ENCODE data around the gene TEX35. TPM values are rescaled to one million over a fixed set of nuclear protein-coding genes. Genes with fewer than 3 reads are reported as not detected.

Gene TEX35
- total and polyA plus RNA-seq, 10 of the 15 experiments (the other 5 are each of a cell fraction or from before 2014, with no cell fraction given), result not detected

DNA sequence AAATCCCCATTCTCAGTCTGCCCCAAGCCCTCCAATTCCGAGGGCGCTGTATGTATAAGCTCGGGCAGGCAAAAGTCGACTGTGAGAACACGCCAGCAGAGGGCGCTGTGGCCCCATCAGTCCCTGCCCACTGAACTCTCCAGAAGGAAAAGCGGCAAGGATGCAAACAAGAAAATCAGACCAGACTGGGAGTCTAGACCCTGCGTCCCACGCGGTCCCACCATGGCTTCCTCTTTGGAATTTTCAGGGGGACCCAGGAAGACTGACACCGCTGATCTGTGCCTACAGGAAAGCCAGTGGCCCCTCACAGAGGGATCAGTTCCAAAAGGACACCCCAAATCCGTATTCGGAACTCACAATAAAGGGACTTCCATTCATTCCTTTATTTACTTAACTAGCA, 19.5 kb downstream of the TEX35 start:
- H2AFZ ChIP-seq (ENCODE audit: control insufficient read depth, low read depth, low read length), result peak overlapping the region; percentile 5; the same call in 1 of the 2 replicates
- H3K4me2 ChIP-seq (ENCODE audit: control insufficient read depth, insufficient read depth), result no peak overlapping the region
- SMC1A ChIA-PET (ENCODE audit: uncharacterized antibody, unreplicated experiment), result interaction anchor here (0.6 to 3.5 kb wide), 8 partner anchors 168 to 482 kb away, joined by 3 to 20 read pairs (median 3); partner anchors contain the start of gene ANGPTL1
- no peaks in the 10 kb centered on the region; a peak in 1 of 4 replicates for H3K27me3 ChIP-seq (replicated peaks in 1 of 2; ENCODE audit: control insufficient read depth in 2 of 2, insufficient read depth in 2 of 2, low read length in 1 of 2)
- no peaks in the 10 kb centered on the region for H3K9me3 ChIP-seq (replicated peaks; ENCODE audit: control insufficient read depth, insufficient read depth, low read length)
- no peaks in the 10 kb centered on the region for H4K20me1 ChIP-seq (ENCODE audit: control insufficient read depth, insufficient read depth)
- H3K9ac ChIP-seq (ENCODE audit: control insufficient read depth, insufficient read depth, low read length), result no peak overlapping the region
- RAD21 ChIA-PET (ENCODE audit: unreplicated experiment), result interaction anchor here (0.6 to 2.9 kb wide), 4 partner anchors 10 to 471 kb away, joined by 3 to 39 read pairs (median 4); no protein-coding TSS in a partner anchor
- peak; percentile 91 for FAIRE-seq
- no peaks in the 10 kb centered on the region for H3K36me3 ChIP-seq (ENCODE audit: control insufficient read depth in 2 of 2, insufficient read depth in 2 of 2, low read length in 1 of 2)
- CTCF ChIA-PET, result interaction anchor here (0.6 to 4.8 kb wide), 23 partner anchors 10 to 1277 kb away, joined by 3 to 59 read pairs (median 4); no protein-coding TSS in a partner anchor
- no peaks in the 10 kb centered on the region for H3K4me1 ChIP-seq (ENCODE audit: control insufficient read depth, insufficient read depth, low read length)
- H3K4me3 ChIP-seq, result no peak overlapping the region
- BruUV-seq (replicated peaks), result no TSS peak
- POLR2A ChIA-PET, result no interaction called here
- in situ Hi-C loops (cut with MboI) (loop anchor here (5.0 to 25.0 kb wide), 3 partner anchors 230 to 835 kb away; partner anchors contain the start of gene AXDND1), intact Hi-C loops (cut with micrococcal nuclease; ENCODE audit: unreplicated experiment) (loop anchor here (1.0 to 2.0 kb wide), 2 partner anchors 220 to 470 kb away; no protein-coding TSS in a partner anchor)
- peak; percentile 97 for ATAC-seq
- no peak for DNase-seq (ENCODE audit: low read depth, low spot score)
- H3K27ac ChIP-seq (ENCODE audit: control insufficient read depth, insufficient read depth), result no peak overlapping the region
- 16% methylated on average over 13 of the region's 13 CpGs for WGBS (ENCODE audit: insufficient coverage, insufficient replicate concordance, low lambda C conversion rate, missing lambda C conversion rate)
- H3K79me2 ChIP-seq (ENCODE audit: control insufficient read depth, insufficient read depth, low read length), result no peaks in the 10 kb centered on the region
- TF ChIP-seq MYB (IDR thresholded peaks at IDR 0.05; ENCODE audit: borderline replicate concordance, low read depth, low read length), result no peak
- TF ChIP-seq WRNIP1 (IDR thresholded peaks at IDR 0.05; ENCODE audit: borderline replicate concordance, low read depth, low read length), result no peak
- TF ChIP-seq TARDBP (IDR thresholded peaks at IDR 0.05; ENCODE audit: borderline replicate concordance), result no peak
- TF ChIP-seq, protein P1, sequence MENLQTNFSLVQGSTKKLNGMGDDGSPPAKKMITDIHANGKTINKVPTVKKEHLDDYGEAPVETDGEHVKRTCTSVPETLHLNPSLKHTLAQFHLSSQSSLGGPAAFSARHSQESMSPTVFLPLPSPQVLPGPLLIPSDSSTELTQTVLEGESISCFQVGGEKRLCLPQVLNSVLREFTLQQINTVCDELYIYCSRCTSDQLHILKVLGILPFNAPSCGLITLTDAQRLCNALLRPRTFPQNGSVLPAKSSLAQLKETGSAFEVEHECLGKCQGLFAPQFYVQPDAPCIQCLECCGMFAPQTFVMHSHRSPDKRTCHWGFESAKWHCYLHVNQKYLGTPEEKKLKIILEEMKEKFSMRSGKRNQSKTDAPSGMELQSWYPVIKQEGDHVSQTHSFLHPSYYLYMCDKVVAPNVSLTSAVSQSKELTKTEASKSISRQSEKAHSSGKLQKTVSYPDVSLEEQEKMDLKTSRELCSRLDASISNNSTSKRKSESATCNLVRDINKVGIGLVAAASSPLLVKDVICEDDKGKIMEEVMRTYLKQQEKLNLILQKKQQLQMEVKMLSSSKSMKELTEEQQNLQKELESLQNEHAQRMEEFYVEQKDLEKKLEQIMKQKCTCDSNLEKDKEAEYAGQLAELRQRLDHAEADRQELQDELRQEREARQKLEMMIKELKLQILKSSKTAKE (IDR thresholded peaks at IDR 0.05; ENCODE audit: low read depth, poor library complexity, severe bottlenecking), result no peak
- TF ChIP-seq SPI1 (IDR thresholded peaks at IDR 0.05; ENCODE audit: borderline replicate concordance, insufficient read depth, low read depth, low read length), result no peak
- TF ChIP-seq ZNF217 (IDR thresholded peaks at IDR 0.05), result no peak
- no peak for TF ChIP-seq CHD1 (IDR thresholded peaks at IDR 0.05; ENCODE audit: low read depth, low read length)
- no peak for TF ChIP-seq SP1 (IDR thresholded peaks at IDR 0.05; ENCODE audit: low read depth, low read length)
- TF ChIP-seq, protein P2, sequence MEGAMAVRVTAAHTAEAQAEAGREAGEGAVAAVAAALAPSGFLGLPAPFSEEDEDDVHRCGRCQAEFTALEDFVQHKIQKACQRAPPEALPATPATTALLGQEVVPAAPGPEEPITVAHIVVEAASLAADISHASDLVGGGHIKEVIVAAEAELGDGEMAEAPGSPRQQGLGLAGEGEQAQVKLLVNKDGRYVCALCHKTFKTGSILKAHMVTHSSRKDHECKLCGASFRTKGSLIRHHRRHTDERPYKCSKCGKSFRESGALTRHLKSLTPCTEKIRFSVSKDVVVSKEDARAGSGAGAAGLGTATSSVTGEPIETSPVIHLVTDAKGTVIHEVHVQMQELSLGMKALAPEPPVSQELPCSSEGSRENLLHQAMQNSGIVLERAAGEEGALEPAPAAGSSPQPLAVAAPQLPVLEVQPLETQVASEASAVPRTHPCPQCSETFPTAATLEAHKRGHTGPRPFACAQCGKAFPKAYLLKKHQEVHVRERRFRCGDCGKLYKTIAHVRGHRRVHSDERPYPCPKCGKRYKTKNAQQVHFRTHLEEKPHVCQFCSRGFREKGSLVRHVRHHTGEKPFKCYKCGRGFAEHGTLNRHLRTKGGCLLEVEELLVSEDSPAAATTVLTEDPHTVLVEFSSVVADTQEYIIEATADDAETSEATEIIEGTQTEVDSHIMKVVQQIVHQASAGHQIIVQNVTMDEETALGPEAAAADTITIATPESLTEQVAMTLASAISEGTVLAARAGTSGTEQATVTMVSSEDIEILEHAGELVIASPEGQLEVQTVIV (IDR thresholded peaks at IDR 0.05; ENCODE audit: borderline replicate concordance, partially characterized antibody), result no peak
- no peak for TF ChIP-seq NR2C2 (IDR thresholded peaks at IDR 0.05; ENCODE audit: borderline replicate concordance, control insufficient read depth, insufficient read length, low read depth)
- TF ChIP-seq, protein P3, sequence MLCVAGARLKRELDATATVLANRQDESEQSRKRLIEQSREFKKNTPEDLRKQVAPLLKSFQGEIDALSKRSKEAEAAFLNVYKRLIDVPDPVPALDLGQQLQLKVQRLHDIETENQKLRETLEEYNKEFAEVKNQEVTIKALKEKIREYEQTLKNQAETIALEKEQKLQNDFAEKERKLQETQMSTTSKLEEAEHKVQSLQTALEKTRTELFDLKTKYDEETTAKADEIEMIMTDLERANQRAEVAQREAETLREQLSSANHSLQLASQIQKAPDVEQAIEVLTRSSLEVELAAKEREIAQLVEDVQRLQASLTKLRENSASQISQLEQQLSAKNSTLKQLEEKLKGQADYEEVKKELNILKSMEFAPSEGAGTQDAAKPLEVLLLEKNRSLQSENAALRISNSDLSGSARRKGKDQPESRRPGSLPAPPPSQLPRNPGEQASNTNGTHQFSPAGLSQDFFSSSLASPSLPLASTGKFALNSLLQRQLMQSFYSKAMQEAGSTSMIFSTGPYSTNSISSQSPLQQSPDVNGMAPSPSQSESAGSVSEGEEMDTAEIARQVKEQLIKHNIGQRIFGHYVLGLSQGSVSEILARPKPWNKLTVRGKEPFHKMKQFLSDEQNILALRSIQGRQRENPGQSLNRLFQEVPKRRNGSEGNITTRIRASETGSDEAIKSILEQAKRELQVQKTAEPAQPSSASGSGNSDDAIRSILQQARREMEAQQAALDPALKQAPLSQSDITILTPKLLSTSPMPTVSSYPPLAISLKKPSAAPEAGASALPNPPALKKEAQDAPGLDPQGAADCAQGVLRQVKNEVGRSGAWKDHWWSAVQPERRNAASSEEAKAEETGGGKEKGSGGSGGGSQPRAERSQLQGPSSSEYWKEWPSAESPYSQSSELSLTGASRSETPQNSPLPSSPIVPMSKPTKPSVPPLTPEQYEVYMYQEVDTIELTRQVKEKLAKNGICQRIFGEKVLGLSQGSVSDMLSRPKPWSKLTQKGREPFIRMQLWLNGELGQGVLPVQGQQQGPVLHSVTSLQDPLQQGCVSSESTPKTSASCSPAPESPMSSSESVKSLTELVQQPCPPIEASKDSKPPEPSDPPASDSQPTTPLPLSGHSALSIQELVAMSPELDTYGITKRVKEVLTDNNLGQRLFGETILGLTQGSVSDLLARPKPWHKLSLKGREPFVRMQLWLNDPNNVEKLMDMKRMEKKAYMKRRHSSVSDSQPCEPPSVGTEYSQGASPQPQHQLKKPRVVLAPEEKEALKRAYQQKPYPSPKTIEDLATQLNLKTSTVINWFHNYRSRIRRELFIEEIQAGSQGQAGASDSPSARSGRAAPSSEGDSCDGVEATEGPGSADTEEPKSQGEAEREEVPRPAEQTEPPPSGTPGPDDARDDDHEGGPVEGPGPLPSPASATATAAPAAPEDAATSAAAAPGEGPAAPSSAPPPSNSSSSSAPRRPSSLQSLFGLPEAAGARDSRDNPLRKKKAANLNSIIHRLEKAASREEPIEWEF (IDR thresholded peaks at IDR 0.05; ENCODE audit: insufficient replicate concordance, low read depth, low read length), result no peak
- no peak for TF ChIP-seq TCF12 (IDR thresholded peaks at IDR 0.05; ENCODE audit: low read depth, low read length)
- no peak for TF ChIP-seq HDGF (IDR thresholded peaks at IDR 0.05)
- TF ChIP-seq POLR2A (IDR thresholded peaks at IDR 0.05; ENCODE audit: low read depth, low read length), result no peak
- no peak for TF ChIP-seq FOS (IDR thresholded peaks at IDR 0.05; ENCODE audit: borderline replicate concordance, extremely low read depth, insufficient read length)

All from GM12878 (cell line).